ENCODE measurements around the gene PTPRK.

- no peak for TF ChIP-seq CTCF (IDR thresholded peaks at IDR 0.05; ENCODE audit: low read depth, low read length)
- no peak for TF ChIP-seq EZH2phosphoT487 (IDR thresholded peaks at IDR 0.05; ENCODE audit: low read depth)
Measured at GRCh38 chr6:128417698-128418097, 102.7 kb downstream of the PTPRK start.

All from OCI-LY3 (cell line).